GM12865 (cell line): Measurements from ENCODE around the gene NCOR2.

ENCODE experiments used
- DNase-seq: peaks from one replicate; pipeline ENCODE4 v3.0.0; 2010; ENCODE audit warnings: low read depth
- H3K4me3 ChIP-seq: 2 replicates; pipeline ENCODE4 v1.5.1; 2011; ENCODE audit warnings: mild to moderate bottlenecking, low read depth, low read length, control low read depth
- TF ChIP-seq, protein P1 (sequence below): IDR thresholded peaks from 2 replicates; pipeline ENCODE4 v1.5.1; 2011; ENCODE audit warnings: low read length, control low read depth, low read depth, inconsistent platforms; ENCODE audit not compliant: insufficient read depth; ENCODE audit errors: missing control alignments

NCOR2 gene

DNA sequence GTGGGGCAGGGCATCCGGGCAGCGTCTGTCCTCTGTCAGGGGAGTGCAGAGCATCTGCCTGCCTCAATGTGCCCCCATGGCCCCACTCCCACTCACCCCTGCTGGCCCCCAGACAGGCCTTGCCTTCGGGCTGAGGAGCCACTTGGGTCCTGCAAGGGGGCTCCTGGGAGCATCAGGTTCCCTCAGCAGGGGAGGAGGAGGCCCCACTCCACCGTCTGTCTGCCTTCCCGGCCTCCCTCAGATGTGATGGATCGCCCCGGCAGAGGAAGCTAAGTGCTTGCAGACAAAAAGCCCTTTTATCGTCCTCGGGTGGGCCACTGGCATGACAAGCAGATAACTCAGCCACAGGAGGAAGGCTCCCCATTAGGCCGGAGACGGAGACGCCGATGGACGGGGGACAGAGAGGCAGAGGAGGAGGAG lies 35.1 kb downstream of the NCOR2 start:
- DNase-seq: no peak
- no peak overlapping the region for H3K4me3 ChIP-seq
- TF ChIP-seq, protein P1, sequence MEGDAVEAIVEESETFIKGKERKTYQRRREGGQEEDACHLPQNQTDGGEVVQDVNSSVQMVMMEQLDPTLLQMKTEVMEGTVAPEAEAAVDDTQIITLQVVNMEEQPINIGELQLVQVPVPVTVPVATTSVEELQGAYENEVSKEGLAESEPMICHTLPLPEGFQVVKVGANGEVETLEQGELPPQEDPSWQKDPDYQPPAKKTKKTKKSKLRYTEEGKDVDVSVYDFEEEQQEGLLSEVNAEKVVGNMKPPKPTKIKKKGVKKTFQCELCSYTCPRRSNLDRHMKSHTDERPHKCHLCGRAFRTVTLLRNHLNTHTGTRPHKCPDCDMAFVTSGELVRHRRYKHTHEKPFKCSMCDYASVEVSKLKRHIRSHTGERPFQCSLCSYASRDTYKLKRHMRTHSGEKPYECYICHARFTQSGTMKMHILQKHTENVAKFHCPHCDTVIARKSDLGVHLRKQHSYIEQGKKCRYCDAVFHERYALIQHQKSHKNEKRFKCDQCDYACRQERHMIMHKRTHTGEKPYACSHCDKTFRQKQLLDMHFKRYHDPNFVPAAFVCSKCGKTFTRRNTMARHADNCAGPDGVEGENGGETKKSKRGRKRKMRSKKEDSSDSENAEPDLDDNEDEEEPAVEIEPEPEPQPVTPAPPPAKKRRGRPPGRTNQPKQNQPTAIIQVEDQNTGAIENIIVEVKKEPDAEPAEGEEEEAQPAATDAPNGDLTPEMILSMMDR: no peak

DNA sequence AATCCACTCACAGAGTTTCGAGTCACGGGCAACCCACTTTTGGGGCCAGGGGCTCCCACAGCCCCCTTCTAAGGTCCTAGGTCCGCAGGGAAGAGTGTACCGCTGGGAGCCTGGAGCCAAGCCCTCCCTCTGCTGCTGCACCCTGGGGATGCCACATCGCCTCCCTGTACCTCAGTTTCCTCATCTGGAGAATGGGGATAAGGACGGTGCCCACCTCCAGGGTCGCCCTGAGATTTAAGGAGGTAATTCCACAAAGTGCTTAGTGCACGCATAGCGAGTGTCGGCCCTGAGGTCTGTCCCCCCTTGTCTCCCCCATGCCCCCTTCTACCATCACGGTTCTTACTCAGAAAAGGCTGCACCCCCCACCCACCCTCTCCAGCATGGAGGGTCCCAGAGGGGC lies 35.5 kb downstream of the NCOR2 start:
- DNase-seq: no peak
- no peak overlapping the region for H3K4me3 ChIP-seq
- TF ChIP-seq, protein P1: no peak

DNA sequence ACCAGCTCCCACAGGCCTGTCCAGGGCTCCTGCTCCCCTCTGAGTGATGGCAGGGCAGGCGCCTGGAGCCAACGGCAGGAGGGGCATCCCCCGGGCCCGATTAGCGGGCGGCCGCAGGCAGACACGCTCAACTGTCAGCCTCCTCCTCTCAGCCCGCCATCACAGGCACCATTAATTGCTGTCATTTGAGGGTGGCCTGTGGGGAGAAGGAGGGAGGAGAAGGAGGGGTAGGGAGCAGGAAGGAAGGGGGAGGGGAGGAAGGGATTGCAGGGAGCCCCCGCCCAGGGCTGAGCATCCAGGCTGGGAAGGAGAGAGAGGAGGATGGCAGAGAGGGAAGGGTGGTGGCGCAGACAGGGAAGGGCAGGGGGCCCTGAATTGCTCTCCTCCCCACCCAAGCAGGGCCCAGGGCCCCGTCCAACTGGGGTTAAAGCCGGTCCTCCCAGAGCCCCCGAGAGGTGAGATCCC lies 36.1 kb downstream of the NCOR2 start:
- TF ChIP-seq, protein P1: no peak
- no peak overlapping the region for H3K4me3 ChIP-seq
- DNase-seq: no peak

DNA sequence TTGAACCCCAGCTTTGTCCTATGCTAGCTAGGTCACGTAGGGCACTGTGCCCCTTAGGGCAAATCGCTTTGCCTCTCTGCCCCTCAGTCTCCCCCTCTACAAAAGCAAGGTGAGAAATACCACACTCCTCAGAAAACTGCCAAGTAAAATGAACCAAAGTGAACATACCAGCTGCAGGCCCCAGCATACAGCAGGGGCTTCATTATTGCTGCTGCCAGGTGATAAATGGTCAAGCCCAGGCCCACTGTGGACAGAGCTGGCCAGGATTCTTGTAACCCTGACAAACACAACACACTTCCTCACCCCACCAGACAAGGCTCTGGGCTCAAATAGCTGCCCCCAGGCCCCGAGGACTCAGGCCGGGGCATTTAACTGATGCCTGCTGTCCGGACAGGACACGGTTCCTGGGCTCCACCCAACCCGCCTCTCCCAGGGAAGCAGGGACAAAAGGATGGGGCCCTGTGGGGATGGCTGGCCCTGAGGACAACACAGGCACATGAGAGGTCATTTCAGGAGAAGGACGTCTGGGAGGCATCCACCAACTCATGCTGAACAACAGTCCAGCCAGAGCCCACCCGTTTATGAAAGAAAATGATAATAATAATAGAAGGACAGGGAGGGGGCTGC lies 36.7 kb downstream of the NCOR2 start:
- TF ChIP-seq, protein P1: no peak
- H3K4me3 ChIP-seq: no peak overlapping the region
- no peak for DNase-seq

DNA sequence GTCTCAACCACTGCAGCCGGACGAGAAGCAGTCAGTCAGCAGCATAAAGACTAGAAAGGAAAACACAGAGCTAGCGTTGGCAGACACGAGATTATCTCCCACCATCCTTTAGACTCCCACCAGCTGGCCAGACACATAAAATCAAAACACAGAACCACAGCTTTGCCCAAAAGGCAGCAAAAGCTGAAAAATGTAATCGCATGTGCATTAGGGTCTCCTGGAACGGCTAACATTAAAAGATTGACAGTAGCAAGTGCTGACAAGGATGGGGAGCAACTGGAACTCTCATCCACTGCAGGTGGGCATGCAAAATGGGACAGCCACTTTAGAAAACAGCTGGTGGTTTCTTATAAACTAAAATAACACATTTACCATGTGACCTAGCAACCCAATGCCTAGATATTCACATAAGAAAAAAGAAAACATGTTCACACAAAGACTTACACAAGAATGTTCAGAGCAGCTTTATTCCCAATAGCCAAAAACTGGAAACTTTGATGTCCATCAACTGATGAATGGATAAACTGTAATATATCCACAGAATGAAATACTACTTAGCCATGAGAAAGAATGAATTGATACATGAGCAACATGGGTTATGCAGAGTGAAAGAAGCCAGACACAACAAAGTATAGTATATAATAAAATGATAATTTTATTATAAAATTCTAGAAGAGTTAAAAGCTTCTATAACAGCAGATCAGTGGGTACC lies 37.7 kb downstream of the NCOR2 start:
- TF ChIP-seq, protein P1: no peak
- DNase-seq: no peak

DNA sequence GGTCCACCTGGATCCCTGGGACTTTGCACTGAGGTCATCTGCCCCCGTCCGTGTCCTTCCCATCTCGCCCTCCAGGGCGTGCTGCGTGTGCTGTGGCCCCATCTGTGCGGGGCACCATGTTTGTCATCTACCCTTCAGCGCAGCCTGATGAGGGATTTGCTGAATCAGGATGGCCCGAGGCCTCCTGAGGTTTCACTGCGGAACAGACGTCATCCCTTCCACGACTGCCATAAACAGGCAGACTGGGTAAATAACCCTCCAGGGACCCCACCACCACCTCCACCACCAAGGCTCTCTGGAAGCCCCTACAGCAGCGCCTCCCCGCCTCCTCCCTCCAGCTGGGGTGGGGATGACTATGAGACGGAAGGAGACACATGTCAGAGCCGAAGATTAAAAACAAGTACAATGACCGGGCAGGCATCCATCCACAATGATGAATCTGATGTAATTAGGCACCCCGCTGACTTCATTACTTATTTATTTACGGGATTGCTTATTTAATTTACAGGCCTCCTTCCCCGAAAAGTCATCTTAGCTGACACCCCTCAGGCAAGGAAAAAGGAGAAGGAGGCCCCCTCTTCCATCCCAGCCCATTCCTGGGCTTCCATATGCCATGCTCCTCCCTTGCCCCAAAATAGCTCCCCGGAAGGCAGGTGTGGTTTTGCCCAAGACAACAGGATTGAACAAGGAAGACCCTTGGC lies 39.4 kb downstream of the NCOR2 start:
- TF ChIP-seq, protein P1: peak; percentile 3
- no peak overlapping the region for H3K4me3 ChIP-seq
- DNase-seq: no peak

More for the DNA sequence above, 37.7 kb downstream of the NCOR2 start:
- no peak overlapping the region for H3K4me3 ChIP-seq
